LNCaP clone FGC (cell line): ENCODE data around the gene F5.

Experiments used
- DNase-seq: peaks from one replicate; pipeline ENCODE4 v3.0.0-alpha.2; 2011; ENCODE audit warnings: low read depth
- H3K4me3 ChIP-seq: 2 replicates; pipeline ENCODE4 v1.5.1; 2011; ENCODE audit warnings: mild to moderate bottlenecking, low read depth, low read length, control low read depth
- TF ChIP-seq, protein P1 (sequence below): IDR thresholded peaks from 2 replicates; pipeline ENCODE4 v1.5.1; 2012; ENCODE audit warnings: mild to moderate bottlenecking; ENCODE audit not compliant: control insufficient read depth, insufficient read depth; ENCODE audit errors: extremely low read depth

Gene F5

DNA sequence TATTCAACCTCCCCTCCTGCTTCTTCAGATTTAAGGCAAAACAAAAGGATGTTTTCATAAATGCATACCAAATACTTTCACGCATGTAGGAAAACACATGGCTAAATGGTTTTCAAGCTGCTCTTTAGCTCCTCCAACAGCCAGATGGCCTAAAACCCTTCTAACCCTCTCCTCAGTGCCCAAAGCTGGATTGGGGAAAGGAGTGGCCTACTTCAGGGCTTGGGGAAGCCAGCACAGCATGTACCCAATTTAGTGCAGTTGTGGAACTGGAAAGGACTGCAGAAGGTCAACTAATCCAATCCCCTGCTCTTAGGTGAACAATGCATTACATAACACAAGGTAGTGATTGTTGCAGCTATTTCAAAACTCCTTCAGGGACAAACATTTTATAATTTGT is 9.3 kb downstream of the F5 start:
- H3K4me3 ChIP-seq = no peak overlapping the region
- DNase-seq = no peak
- TF ChIP-seq, protein P1, sequence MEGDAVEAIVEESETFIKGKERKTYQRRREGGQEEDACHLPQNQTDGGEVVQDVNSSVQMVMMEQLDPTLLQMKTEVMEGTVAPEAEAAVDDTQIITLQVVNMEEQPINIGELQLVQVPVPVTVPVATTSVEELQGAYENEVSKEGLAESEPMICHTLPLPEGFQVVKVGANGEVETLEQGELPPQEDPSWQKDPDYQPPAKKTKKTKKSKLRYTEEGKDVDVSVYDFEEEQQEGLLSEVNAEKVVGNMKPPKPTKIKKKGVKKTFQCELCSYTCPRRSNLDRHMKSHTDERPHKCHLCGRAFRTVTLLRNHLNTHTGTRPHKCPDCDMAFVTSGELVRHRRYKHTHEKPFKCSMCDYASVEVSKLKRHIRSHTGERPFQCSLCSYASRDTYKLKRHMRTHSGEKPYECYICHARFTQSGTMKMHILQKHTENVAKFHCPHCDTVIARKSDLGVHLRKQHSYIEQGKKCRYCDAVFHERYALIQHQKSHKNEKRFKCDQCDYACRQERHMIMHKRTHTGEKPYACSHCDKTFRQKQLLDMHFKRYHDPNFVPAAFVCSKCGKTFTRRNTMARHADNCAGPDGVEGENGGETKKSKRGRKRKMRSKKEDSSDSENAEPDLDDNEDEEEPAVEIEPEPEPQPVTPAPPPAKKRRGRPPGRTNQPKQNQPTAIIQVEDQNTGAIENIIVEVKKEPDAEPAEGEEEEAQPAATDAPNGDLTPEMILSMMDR = no peak

DNA sequence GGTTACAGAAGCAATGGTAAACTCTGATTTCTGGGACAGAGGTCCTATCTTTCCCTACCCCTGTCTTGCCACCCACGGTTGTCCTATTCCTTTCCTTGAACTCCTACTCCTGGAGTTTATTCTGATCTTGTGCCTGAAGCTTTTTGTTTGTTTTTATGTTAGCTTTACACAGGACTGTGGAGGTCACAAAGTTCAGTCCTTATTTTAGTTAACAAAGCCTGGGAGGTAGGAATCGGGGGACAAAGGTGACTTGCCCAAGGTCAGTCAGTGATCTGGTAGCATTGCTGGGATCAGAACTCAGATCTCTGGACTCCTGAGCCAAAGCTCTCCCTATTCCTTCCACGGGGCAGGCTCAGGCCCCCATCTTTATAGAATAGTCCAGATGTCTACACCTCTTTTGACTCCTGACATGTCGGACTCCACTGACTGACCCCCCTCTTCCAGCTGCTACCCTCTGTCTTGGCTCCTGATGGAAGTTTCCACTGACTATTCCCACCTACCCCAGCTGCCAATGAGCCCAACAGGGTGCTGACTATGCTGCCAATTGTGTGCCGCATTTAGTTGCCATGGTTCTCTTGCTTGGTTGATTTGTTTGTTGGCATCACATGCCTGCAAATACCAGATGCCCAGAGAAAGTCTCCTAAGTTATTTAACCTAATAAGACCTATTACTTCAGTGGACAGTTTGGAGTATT is 9.9 kb downstream of the F5 start:
- TF ChIP-seq, protein P1 = no peak
- DNase-seq = no peak

DNA sequence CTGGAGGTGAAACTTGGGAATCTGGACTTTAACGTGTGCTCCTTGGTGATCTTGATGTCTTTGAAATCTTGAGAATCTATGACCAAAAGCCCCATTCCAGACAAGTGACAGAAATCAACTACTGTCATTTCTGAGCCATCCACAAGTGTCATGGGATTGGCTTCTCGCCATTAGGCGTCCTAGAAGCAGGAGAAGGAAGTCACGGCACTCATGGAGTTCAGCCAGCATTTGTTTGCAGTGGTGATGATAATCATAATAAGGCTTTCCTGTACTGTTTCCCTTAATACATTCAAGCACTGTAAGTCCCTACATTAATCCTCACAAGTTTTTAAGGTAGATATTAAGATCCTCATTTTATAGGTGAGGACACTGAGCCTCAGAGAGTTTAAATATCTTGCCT is 11.9 kb downstream of the F5 start:
- TF ChIP-seq, protein P1 = no peak
- H3K4me3 ChIP-seq = no peak overlapping the region
- DNase-seq = peak; percentile 98

More for the DNA sequence above, 9.9 kb downstream of the F5 start:
- no peak overlapping the region for H3K4me3 ChIP-seq

DNA sequence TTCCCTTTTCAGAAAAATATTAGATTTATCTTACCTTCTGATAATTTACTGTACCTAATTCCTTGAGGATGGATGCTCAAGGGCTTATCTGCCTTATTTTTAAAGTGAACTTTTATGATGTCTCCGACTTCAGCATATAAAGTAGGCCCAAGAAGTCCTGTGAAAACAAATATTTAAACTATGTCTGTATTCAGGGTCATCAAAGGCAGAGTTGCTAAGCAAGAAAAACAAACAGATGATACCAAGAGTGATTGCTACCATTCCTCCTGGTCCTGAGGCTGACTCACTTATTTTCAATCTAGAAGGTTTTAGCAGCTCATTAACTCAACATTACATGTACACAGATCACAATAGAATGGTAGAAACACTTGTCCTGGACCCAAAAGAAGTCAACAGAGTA is 14.1 kb downstream of the F5 start:
- peak; percentile 91 for DNase-seq
- TF ChIP-seq, protein P1 = no peak
- H3K4me3 ChIP-seq = no peak overlapping the region

DNA sequence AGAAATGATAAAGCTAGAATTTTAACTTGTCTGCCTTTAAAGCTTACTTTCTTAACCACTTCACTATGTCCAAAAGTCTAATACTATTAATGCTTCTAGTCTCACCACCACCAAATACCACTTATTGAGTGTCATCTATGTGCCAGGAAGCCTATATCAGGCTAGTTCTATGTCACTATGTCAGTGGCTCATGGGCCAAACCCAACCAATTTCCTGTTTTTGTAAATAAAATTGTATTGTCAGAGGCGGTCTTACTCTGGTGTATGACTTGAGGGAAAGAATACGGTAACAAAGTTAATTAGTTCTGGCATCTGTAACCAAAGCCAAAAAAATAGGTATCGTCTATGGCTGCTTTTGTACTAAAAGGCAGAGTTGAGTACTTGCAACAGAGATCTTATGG is 14.8 kb downstream of the F5 start:
- DNase-seq = no peak
- H3K4me3 ChIP-seq = no peak overlapping the region
- TF ChIP-seq, protein P1 = no peak

DNA sequence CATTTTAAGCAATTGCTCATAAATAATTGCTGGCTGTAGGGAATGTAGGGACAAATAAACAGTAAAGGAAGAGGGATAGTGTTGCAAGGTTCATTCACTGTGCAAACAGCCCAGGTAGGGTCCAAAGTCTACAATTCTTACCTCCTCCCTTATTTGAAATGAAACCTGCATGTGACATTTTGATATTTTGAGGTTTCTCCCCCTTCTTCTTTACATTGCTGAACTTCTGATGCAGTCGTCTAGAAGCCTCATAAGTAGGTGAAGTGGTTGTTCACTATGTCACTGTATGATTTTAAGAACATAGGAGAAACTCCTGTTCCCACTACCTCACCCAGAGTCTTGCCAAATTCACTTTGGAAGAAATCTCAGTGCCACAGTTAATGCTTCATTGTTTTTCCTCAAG is 16.1 kb downstream of the F5 start:
- TF ChIP-seq, protein P1 = no peak
- peak; percentile 47 for DNase-seq
- H3K4me3 ChIP-seq = no peak overlapping the region

DNA sequence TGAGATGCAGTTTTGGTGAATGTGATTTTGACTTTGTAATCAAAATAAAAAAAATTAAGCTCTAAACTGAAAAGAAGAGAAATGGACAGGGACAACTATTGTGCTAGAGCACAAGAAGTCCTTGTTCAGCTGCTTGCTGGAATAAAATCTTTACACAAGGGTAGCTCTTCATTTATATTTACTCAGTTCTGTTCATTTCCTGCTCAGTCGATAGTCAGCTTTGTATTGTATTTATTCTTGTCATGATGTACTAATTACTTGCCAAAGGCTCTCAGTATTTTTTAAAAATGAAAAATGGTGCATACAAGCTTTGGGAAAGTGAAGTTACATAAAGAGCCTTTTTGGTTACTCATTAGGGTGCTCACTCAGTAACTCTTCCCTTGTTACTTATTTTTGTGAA is 17.8 kb downstream of the F5 start:
- TF ChIP-seq, protein P1 = no peak
- DNase-seq = peak; percentile 44

More for the DNA sequence above, 17.8 kb downstream of the F5 start:
- no peak overlapping the region for H3K4me3 ChIP-seq
